Measurements from ENCODE around the gene OXER1. TPM values are rescaled to one million over a fixed set of nuclear protein-coding genes. Genes with fewer than 3 reads are reported as not detected.

Gene OXER1
- total and polyA plus RNA-seq, 2 experiments from 2014 or later: not detected

DNA sequence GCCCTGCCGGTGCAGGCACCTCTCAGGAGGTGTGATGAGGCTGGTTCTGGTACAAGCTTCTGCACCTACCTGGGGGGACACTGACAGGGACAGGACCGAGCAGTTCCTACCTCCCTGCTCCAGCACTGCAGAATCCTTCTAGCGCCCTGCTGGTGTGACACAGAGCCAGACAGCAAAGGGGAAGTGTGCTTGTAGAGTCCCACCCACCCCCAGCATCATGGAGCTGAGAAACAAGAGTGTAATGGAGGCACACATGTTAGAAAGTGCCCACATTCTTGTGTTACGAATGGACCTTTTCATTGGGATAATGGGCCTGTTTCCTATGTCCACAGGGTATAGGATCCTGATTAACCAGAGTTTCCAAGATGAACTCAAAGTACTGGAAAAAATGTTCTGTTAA lies 38.3 kb downstream of the OXER1 start:
- Histone ChIP-seq H3K9me3 (ENCODE audit: low read depth) (no peaks in the 10 kb centered on the region), H3K4me2 (ENCODE audit: unreplicated experiment) (no peak overlapping the region), H2AFZ (no peak overlapping the region), H3F3A (ENCODE audit: insufficient read depth) (peaks cover 17% of the 10 kb centered on the region), H3K9ac (no peak overlapping the region), H3K4me1 (ENCODE audit: insufficient read depth) (peaks cover 13% of the 10 kb centered on the region), H3K4me3 (no peak overlapping the region), H3K79me2 (ENCODE audit: insufficient read depth) (no peaks in the 10 kb centered on the region), H4K20me1 (ENCODE audit: insufficient read depth) (no peaks in the 10 kb centered on the region), H3K27me3 (replicated peaks; ENCODE audit: insufficient read depth) (no peaks in the 10 kb centered on the region), H3K27ac (no peak overlapping the region), H3K9me2 (ENCODE audit: insufficient read depth) (no peaks in the 10 kb centered on the region), H3K36me3 (ENCODE audit: low read depth) (no peaks in the 10 kb centered on the region)
- in situ Hi-C loops (cut with MboI): no loop called here
- TF ChIP-seq EZH2phosphoT487 (IDR thresholded peaks at IDR 0.05; ENCODE audit: insufficient read depth, low read depth) (no peak), EZH2 (IDR thresholded peaks at IDR 0.05; ENCODE audit: insufficient read depth, poor library complexity, severe bottlenecking) (no peak)
- peak; percentile 10 for DNase-seq
- WGBS, 2 experiments (ENCODE audit: low coverage in 1 of 2, low lambda C conversion rate in 2 of 2, missing lambda C conversion rate in 2 of 2): 67 to 70% methylated on average over 4 of the region's 4 CpGs

DNA sequence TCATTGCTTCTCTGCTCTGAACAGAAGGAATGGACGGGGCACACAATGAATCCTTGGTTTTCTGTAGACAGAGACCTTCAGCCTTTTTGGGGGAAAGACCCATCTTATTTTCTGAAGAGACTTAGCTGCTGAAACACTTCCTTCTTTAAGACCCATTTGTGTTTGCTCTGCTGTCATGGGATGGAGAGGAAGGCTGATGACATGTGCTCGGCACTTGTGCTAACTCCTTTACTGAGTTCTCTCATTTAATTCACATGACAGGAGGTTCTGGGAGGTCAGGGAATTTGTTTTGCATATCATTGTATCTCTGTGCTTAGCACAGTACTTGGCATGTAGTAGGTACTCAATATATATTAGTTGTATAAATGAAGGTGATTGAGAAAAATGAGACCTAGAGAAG lies 39.0 kb downstream of the OXER1 start:
- DNase-seq: no peak
- H4K20me1 ChIP-seq (ENCODE audit: insufficient read depth): no peaks in the 10 kb centered on the region
- no peaks in the 10 kb centered on the region for H3K9me2 ChIP-seq (ENCODE audit: insufficient read depth)
- no peaks in the 10 kb centered on the region for H3K27me3 ChIP-seq (replicated peaks; ENCODE audit: insufficient read depth)
- no peak overlapping the region for H3K4me3 ChIP-seq
- no peaks in the 10 kb centered on the region for H3K36me3 ChIP-seq (ENCODE audit: low read depth)
- H3K79me2 ChIP-seq (ENCODE audit: insufficient read depth): no peaks in the 10 kb centered on the region
- TF ChIP-seq EZH2 (IDR thresholded peaks at IDR 0.05; ENCODE audit: insufficient read depth, poor library complexity, severe bottlenecking) (no peak), EZH2phosphoT487 (IDR thresholded peaks at IDR 0.05; ENCODE audit: insufficient read depth, low read depth) (no peak)
- peaks cover 17% of the 10 kb centered on the region for H3F3A ChIP-seq (ENCODE audit: insufficient read depth)
- H2AFZ ChIP-seq: no peak overlapping the region
- in situ Hi-C loops (cut with MboI): no loop called here
- no peak overlapping the region for H3K27ac ChIP-seq
- no peaks in the 10 kb centered on the region for H3K9me3 ChIP-seq (ENCODE audit: low read depth)
- no peak overlapping the region for H3K9ac ChIP-seq
- peaks cover 13% of the 10 kb centered on the region for H3K4me1 ChIP-seq (ENCODE audit: insufficient read depth)
- WGBS, 2 experiments (ENCODE audit: low coverage in 1 of 2, low lambda C conversion rate in 2 of 2, missing lambda C conversion rate in 2 of 2): 98% methylated on average over 2 of the region's 2 CpGs
- no peak overlapping the region for H3K4me2 ChIP-seq (ENCODE audit: unreplicated experiment)

DNA sequence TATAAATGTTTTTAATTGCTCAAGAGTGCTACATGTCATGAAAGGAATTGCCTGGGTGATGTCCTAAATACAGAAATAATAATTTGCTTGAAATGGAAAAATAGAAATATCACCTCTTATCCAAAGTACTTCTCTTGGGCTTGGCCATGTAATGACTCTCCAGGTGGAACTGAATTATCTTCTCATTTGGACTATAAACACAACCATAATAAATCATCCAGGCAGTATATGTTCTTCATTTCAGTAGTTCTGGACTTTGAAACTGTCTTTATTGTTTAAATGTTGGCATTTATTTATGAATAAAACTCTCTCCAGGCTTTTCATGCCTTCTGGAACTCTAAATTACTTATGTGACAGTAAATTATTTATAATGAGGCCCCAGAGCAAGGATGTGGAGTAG lies 40.5 kb downstream of the OXER1 start:
- Histone ChIP-seq H4K20me1 (ENCODE audit: insufficient read depth) (no peaks in the 10 kb centered on the region), H3K36me3 (ENCODE audit: low read depth) (no peaks in the 10 kb centered on the region), H3K9me3 (ENCODE audit: low read depth) (no peaks in the 10 kb centered on the region), H2AFZ (no peak overlapping the region), H3K4me2 (ENCODE audit: unreplicated experiment) (no peak overlapping the region), H3K4me1 (ENCODE audit: insufficient read depth) (peaks cover 13% of the 10 kb centered on the region), H3K9me2 (ENCODE audit: insufficient read depth) (no peaks in the 10 kb centered on the region), H3F3A (ENCODE audit: insufficient read depth) (peaks cover 17% of the 10 kb centered on the region), H3K79me2 (ENCODE audit: insufficient read depth) (no peaks in the 10 kb centered on the region), H3K4me3 (no peak overlapping the region), H3K9ac (no peak overlapping the region), H3K27me3 (replicated peaks; ENCODE audit: insufficient read depth) (no peaks in the 10 kb centered on the region), H3K27ac (peak overlapping the region; percentile 73)
- no peak for TF ChIP-seq EZH2 (IDR thresholded peaks at IDR 0.05; ENCODE audit: insufficient read depth, poor library complexity, severe bottlenecking)
- TF ChIP-seq EZH2phosphoT487 (IDR thresholded peaks at IDR 0.05; ENCODE audit: insufficient read depth, low read depth): no peak
- DNase-seq: no peak
- in situ Hi-C loops (cut with MboI): no loop called here

GRCh38 chr2:42722320-42723190 lies 41.4 kb downstream of the OXER1 start:
- Histone ChIP-seq H3K4me2 (ENCODE audit: unreplicated experiment) (peak overlapping the region; percentile 75), H3K9ac (peak overlapping the region; percentile 69), H3K9me2 (ENCODE audit: insufficient read depth) (no peaks in the 10 kb centered on the region), H3K27ac (peak overlapping the region; percentile 73), H2AFZ (peak overlapping the region; percentile 61), H3F3A (ENCODE audit: insufficient read depth) (peaks cover 17% of the 10 kb centered on the region), H3K4me3 (peak overlapping the region; percentile 38), H3K36me3 (ENCODE audit: low read depth) (no peaks in the 10 kb centered on the region), H3K9me3 (ENCODE audit: low read depth) (no peaks in the 10 kb centered on the region), H3K4me1 (ENCODE audit: insufficient read depth) (peaks cover 13% of the 10 kb centered on the region), H4K20me1 (ENCODE audit: insufficient read depth) (no peaks in the 10 kb centered on the region), H3K27me3 (replicated peaks; ENCODE audit: insufficient read depth) (no peaks in the 10 kb centered on the region), H3K79me2 (ENCODE audit: insufficient read depth) (no peaks in the 10 kb centered on the region)
- in situ Hi-C loops (cut with MboI): no loop called here
- peak; percentile 97 for DNase-seq
- TF ChIP-seq EZH2 (IDR thresholded peaks at IDR 0.05; ENCODE audit: insufficient read depth, poor library complexity, severe bottlenecking) (no peak), EZH2phosphoT487 (IDR thresholded peaks at IDR 0.05; ENCODE audit: insufficient read depth, low read depth) (no peak)
- 23 to 26% methylated on average over 7 of the region's 7 CpGs for WGBS, 2 experiments (ENCODE audit: low coverage in 1 of 2, low lambda C conversion rate in 2 of 2, missing lambda C conversion rate in 2 of 2)

Data from GM23248 (cell line).